H9 (cell line): ENCODE measurements around the gene SPIRE2. TPM values are rescaled to one million over a fixed set of nuclear protein-coding genes. Genes with fewer than 3 reads are reported as not detected.
A peak's percentile ranks its signal among the peaks of the same experiment; 100 is the strongest.
"Not testable (repeated sequence)": the region's sequence is repeated elsewhere in the genome, so short reads cannot be mapped to it uniquely, and the experiment has no call there.

Experiments used
- DNase-seq: peaks from one replicate; pipeline ENCODE4 v3.0.0-alpha.2; 2017
- H2AFZ ChIP-seq: one replicate; pipeline ENCODE4 v1.6.1; 2013; ENCODE audit warnings: mild to moderate bottlenecking, low read length, control low read depth, moderate library complexity
- H2AK5ac ChIP-seq: 2 replicates; pipeline ENCODE4 v1.6.1; 2013; ENCODE audit warnings: low read length, control low read depth, mixed read lengths; ENCODE audit not compliant: insufficient read length
- H2BK120ac ChIP-seq: one replicate; pipeline ENCODE4 v1.6.1; 2013; ENCODE audit warnings: low read depth, mild to moderate bottlenecking, low read length, control low read depth, inconsistent platforms; ENCODE audit not compliant: poor library complexity, severe bottlenecking
- H2BK12ac ChIP-seq: 2 replicates; pipeline ENCODE4 v1.6.1; 2013; ENCODE audit warnings: low read length, control low read depth, mixed read lengths, low read depth; ENCODE audit not compliant: insufficient read length
- H2BK15ac ChIP-seq: 2 replicates; pipeline ENCODE4 v1.6.1; 2013; ENCODE audit warnings: low read depth, low read length, control low read depth
- H2BK20ac ChIP-seq: one replicate; pipeline ENCODE4 v1.6.1; 2013; ENCODE audit warnings: low read depth, mild to moderate bottlenecking, low read length, control low read depth, inconsistent platforms; ENCODE audit not compliant: poor library complexity, severe bottlenecking
- H2BK5ac ChIP-seq: 2 replicates; pipeline ENCODE4 v1.6.1; 2013; ENCODE audit warnings: low read length, control low read depth, mixed read lengths; ENCODE audit not compliant: insufficient read length
- H3K14ac ChIP-seq: 2 replicates; pipeline ENCODE4 v1.6.1; 2013; ENCODE audit warnings: low read length, control low read depth; ENCODE audit not compliant: insufficient read depth
- H3K18ac ChIP-seq: 2 replicates; pipeline ENCODE4 v1.6.1; 2013; ENCODE audit warnings: low read depth, mild to moderate bottlenecking, mixed read lengths, low read length, control low read depth; ENCODE audit not compliant: insufficient read length
- H3K23ac ChIP-seq: 2 replicates; pipeline ENCODE4 v1.6.1; 2013; ENCODE audit warnings: low read length, control low read depth, mixed read lengths, low read depth; ENCODE audit not compliant: insufficient read length
- H3K23me2 ChIP-seq: 2 replicates; pipeline ENCODE4 v1.6.1; 2013; ENCODE audit warnings: low read depth, mild to moderate bottlenecking, mixed read lengths, low read length, control low read depth; ENCODE audit not compliant: insufficient read length, poor library complexity, severe bottlenecking
- H3K27ac ChIP-seq: 2 replicates; pipeline ENCODE4 v1.5.1; 2013; ENCODE audit warnings: low read length, control low read depth, mixed read lengths, low read depth; ENCODE audit not compliant: insufficient read length
- H3K27me3 ChIP-seq: 2 replicates; pipeline ENCODE4 v1.6.1; 2013; ENCODE audit warnings: low read length, control low read depth, inconsistent platforms; ENCODE audit not compliant: insufficient read depth
- H3K4ac ChIP-seq: 2 replicates; pipeline ENCODE4 v1.6.1; 2013; ENCODE audit warnings: low read depth, mild to moderate bottlenecking, control low read depth, inconsistent platforms, low read length, moderate library complexity
- H3K4me1 ChIP-seq: 2 replicates; pipeline ENCODE4 v1.6.1; 2013; ENCODE audit warnings: low read length, control low read depth, inconsistent platforms; ENCODE audit not compliant: insufficient read depth
- H3K4me2 ChIP-seq: 2 replicates; pipeline ENCODE4 v1.6.1; 2013; ENCODE audit warnings: low read length, control low read depth, mixed read lengths; ENCODE audit not compliant: insufficient read length, insufficient read depth
- H3K56ac ChIP-seq: 2 replicates; pipeline ENCODE4 v1.6.1; 2013; ENCODE audit warnings: low read depth, mild to moderate bottlenecking, mixed read lengths, low read length, control low read depth; ENCODE audit not compliant: insufficient read length
- H3K79me1 ChIP-seq: 2 replicates; pipeline ENCODE4 v1.6.1; 2013; ENCODE audit warnings: low read depth, mild to moderate bottlenecking, moderate library complexity, low read length, control low read depth, inconsistent platforms; ENCODE audit not compliant: insufficient read depth, poor library complexity, severe bottlenecking
- H3K79me2 ChIP-seq: 2 replicates; pipeline ENCODE4 v1.6.1; 2013; ENCODE audit warnings: low read length, control low read depth, inconsistent platforms; ENCODE audit not compliant: insufficient read depth
- H3K9ac ChIP-seq: 2 replicates; pipeline ENCODE4 v1.6.1; 2013; ENCODE audit warnings: low read length, control low read depth, mixed read lengths; ENCODE audit not compliant: insufficient read length; ENCODE audit errors: extremely low read depth
- H3K9me3 ChIP-seq: one replicate; pipeline ENCODE4 v1.6.1; 2013; ENCODE audit warnings: low read depth, low read length, inconsistent platforms; ENCODE audit not compliant: control insufficient read depth
- H3T11ph ChIP-seq: one replicate; pipeline ENCODE4 v1.6.1; 2013; ENCODE audit warnings: mild to moderate bottlenecking, low read length, control low read depth, inconsistent platforms
- H4K20me1 ChIP-seq: one replicate; pipeline ENCODE4 v1.6.1; 2013; ENCODE audit not compliant: control insufficient read depth, insufficient read length, insufficient read depth
- H4K5ac ChIP-seq: 2 replicates; pipeline ENCODE4 v1.6.1; 2013; ENCODE audit warnings: low read depth, mild to moderate bottlenecking, mixed read lengths, low read length, control low read depth; ENCODE audit not compliant: insufficient read length
- H4K8ac ChIP-seq: replicated peaks from 2 replicates; pipeline ENCODE4 v1.6.1; 2013; ENCODE audit warnings: low read length, control low read depth, mixed read lengths, low read depth; ENCODE audit not compliant: insufficient read length
- H4K91ac ChIP-seq: 2 replicates; pipeline ENCODE4 v1.6.1; 2013; ENCODE audit warnings: low read depth, mild to moderate bottlenecking, moderate library complexity, mixed read lengths, low read length, control low read depth; ENCODE audit not compliant: insufficient read length
- H3K27ac Mint-ChIP-seq, 3 experiments: 2 replicates in 2 of 3; 3 replicates in 1 of 3; pipeline ENCODE4 v1.8.0; 2020 to 2021; ENCODE audit warnings: mixed read lengths in 3 of 3, mild to moderate bottlenecking in 1 of 3, moderate library complexity in 1 of 3
- H3K27me3 Mint-ChIP-seq: 2 replicates; pipeline ENCODE4 v1.8.0; 2021; ENCODE audit warnings: low read depth, mild to moderate bottlenecking, moderate library complexity, mixed read lengths
- H3K36me3 Mint-ChIP-seq, 3 experiments: 2 replicates in 2 of 3; 3 replicates in 1 of 3; pipeline ENCODE4 v1.8.0; 2020 to 2021; ENCODE audit warnings: low read depth in 3 of 3, mixed read lengths in 3 of 3; ENCODE audit not compliant: insufficient read depth in 1 of 3
- H3K4me1 Mint-ChIP-seq, 2 experiments: 2 replicates each; pipeline ENCODE4 v1.8.0; 2020; ENCODE audit warnings: mixed read lengths in 2 of 2
- H3K4me3 Mint-ChIP-seq, 2 experiments: 2 replicates in 1 of 2; 3 replicates in 1 of 2; pipeline ENCODE4 v1.8.0; 2020 to 2021; ENCODE audit warnings: mild to moderate bottlenecking in 2 of 2, mixed read lengths in 2 of 2, moderate library complexity in 1 of 2
- H3K9me3 Mint-ChIP-seq, 2 experiments: 2 replicates in 1 of 2; 3 replicates in 1 of 2; pipeline ENCODE4 v1.8.0; 2020; ENCODE audit warnings: mild to moderate bottlenecking in 2 of 2, mixed read lengths in 2 of 2, moderate library complexity in 1 of 2
- WGBS: extraction: QIAGEN DNeasy Blood & Tissue Kit; methylation state at CpG from one replicate; pipeline ENCODE4 v1.1.7; 2013; ENCODE audit warnings: missing lambda C conversion rate, low lambda C conversion rate, mixed read lengths; ENCODE audit not compliant: insufficient read length; ENCODE audit errors: extremely low coverage; 5-methylcytosine and 5-hydroxymethylcytosine counted together
- total RNA-seq: library from RNA; stranded (reverse); gene quantifications from 2 replicates; pipeline ENCODE4 v1.2.1, GENCODE V29; 2021
- TF ChIP-seq, protein P1 (sequence below): fragments of 200-600 bp; sonication (generic); conservative IDR thresholded peaks from 3 replicates; pipeline ENCODE4 v1.8.0; 2021; ENCODE audit warnings: antibody characterized with exemption, mild to moderate bottlenecking

The SPIRE2 gene
- total RNA-seq, 1 experiment from 2014 or later: 6.9 TPM

DNA sequence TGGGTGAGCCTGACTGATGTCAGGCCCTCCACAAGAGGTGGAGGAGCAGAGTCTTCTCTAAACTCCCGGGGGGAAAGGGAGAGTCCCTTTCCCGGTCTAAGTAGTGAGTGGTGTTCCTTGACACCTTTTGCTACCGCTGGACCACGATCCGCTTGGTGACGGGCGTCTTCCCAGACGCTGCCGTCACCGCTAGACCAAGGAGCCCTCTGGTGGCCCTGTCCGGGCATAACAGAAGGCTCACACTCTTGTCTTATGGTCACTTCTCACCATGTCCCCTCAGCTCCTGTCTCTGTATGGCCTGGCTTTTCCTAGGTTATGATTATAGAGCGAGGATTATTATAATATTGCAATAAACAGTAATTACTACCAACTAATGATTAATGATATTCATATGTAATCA is 35.2 kb upstream of the SPIRE2 start:
- no CpG with 5 or more reads among the region's 12 CpGs for WGBS
- H3K9me3 Mint-ChIP-seq, H3K4ac ChIP-seq, H3K4me1 Mint-ChIP-seq, H3K9me3 ChIP-seq, H3K27ac ChIP-seq, H2BK12ac ChIP-seq, H3K9ac ChIP-seq, H3K27me3 ChIP-seq, H4K5ac ChIP-seq, H3K14ac ChIP-seq, H4K8ac ChIP-seq, H2BK5ac ChIP-seq, H3T11ph ChIP-seq, H4K91ac ChIP-seq, H3K56ac ChIP-seq, H2AK5ac ChIP-seq, H3K23me2 ChIP-seq, H3K4me3 Mint-ChIP-seq, H3K18ac ChIP-seq, H3K4me1 ChIP-seq, H2BK120ac ChIP-seq, H3K79me1 ChIP-seq, H3K27me3 Mint-ChIP-seq, H2BK20ac ChIP-seq, H3K79me2 ChIP-seq, H3K27ac Mint-ChIP-seq, H3K23ac ChIP-seq, H2BK15ac ChIP-seq, H2AFZ ChIP-seq, H3K4me2 ChIP-seq, H4K20me1 ChIP-seq: not testable (repeated sequence)
- peaks cover 41 to 76% (median 74%) of the 10 kb centered on the region in 3 experiments for H3K36me3 Mint-ChIP-seq
- TF ChIP-seq, protein P1, sequence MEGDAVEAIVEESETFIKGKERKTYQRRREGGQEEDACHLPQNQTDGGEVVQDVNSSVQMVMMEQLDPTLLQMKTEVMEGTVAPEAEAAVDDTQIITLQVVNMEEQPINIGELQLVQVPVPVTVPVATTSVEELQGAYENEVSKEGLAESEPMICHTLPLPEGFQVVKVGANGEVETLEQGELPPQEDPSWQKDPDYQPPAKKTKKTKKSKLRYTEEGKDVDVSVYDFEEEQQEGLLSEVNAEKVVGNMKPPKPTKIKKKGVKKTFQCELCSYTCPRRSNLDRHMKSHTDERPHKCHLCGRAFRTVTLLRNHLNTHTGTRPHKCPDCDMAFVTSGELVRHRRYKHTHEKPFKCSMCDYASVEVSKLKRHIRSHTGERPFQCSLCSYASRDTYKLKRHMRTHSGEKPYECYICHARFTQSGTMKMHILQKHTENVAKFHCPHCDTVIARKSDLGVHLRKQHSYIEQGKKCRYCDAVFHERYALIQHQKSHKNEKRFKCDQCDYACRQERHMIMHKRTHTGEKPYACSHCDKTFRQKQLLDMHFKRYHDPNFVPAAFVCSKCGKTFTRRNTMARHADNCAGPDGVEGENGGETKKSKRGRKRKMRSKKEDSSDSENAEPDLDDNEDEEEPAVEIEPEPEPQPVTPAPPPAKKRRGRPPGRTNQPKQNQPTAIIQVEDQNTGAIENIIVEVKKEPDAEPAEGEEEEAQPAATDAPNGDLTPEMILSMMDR: peak; percentile 76
- DNase-seq: peak; percentile 50
